Transverse colon (tissue), 3 donors: ENCODE data around the gene ZNF804B.

ENCODE experiments used
- POLR2A ChIP-seq: fragments of 450-650 bp; IDR thresholded peaks from one replicate; pipeline ENCODE4 v1.6.1; 2016; ENCODE audit warnings: antibody characterized with exemption, mild to moderate bottlenecking, moderate library complexity
- TF ChIP-seq, protein P1 (sequence below), 5 experiments: fragments of 200-600 bp in 3 of 5; fragments of 450-650 bp in 2 of 5; sonication (generic) in 3 of 5; IDR thresholded peaks; 1 replicate in 2 of 5; 2 replicates in 3 of 5; pipeline ENCODE4 v1.5.1; 2016 to 2017; ENCODE audit warnings: antibody characterized with exemption in 5 of 5, inconsistent platforms in 3 of 5, mild to moderate bottlenecking in 2 of 5, moderate library complexity in 1 of 5

DNA sequence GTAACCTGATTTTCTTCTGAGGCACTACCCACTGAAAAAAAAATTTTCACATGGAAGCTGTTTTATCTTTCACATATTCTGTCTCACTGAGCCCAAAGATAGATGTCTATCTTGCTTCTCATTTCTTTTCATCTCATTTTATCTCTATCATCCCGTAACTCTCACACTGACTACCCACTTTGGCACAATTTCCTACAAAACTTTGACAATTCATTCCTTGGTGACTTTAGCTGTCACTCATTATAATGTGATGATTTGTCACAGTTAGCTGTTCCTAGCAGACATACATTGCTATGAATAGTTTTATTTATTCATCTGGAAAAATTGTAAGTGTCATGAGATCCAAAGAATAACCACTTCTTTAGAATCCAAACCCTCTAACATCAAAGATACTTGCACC, 625.9 kb downstream of the ZNF804B start:
- TF ChIP-seq POLR2A = no peak
- TF ChIP-seq, protein P1, sequence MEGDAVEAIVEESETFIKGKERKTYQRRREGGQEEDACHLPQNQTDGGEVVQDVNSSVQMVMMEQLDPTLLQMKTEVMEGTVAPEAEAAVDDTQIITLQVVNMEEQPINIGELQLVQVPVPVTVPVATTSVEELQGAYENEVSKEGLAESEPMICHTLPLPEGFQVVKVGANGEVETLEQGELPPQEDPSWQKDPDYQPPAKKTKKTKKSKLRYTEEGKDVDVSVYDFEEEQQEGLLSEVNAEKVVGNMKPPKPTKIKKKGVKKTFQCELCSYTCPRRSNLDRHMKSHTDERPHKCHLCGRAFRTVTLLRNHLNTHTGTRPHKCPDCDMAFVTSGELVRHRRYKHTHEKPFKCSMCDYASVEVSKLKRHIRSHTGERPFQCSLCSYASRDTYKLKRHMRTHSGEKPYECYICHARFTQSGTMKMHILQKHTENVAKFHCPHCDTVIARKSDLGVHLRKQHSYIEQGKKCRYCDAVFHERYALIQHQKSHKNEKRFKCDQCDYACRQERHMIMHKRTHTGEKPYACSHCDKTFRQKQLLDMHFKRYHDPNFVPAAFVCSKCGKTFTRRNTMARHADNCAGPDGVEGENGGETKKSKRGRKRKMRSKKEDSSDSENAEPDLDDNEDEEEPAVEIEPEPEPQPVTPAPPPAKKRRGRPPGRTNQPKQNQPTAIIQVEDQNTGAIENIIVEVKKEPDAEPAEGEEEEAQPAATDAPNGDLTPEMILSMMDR (IDR thresholded peaks at IDR 0.05) = no peak
